OCI-LY7 (cell line): ENCODE measurements around the gene TMEM26. TPM values are rescaled to one million over a fixed set of nuclear protein-coding genes. Genes with fewer than 3 reads are reported as not detected.

Experiments
- BruUV-seq: library from RNA; stranded (reverse); fragments of 400-500 nt; replicated peaks from 2 replicates; lab custom pipeline; 2021; lab: Mats Ljungman, UMichigan
- CTCF ChIA-PET: fragments of 300-600 bp; sonication (Branson Sonifier 250); formaldehyde crosslinking; loops from one replicate; lab custom pipeline; 2022; ENCODE audit warnings: antibody characterized with exemption; ENCODE audit not compliant: unreplicated experiment; lab: Charles Lee
- POLR2A ChIA-PET: fragments of 300-600 bp; sonication (Branson Sonifier 250); formaldehyde crosslinking; loops from one replicate; lab custom pipeline; 2022; ENCODE audit warnings: antibody characterized with exemption; lab: Charles Lee
- DNase-seq: peaks from one replicate; pipeline ENCODE4 v3.0.0-alpha.2; 2015; ENCODE audit warnings: low spot score
- H2AFZ ChIP-seq: fragments of 200-600 bp; sonication (generic), shearing (Covaris generic); 2 replicates; pipeline ENCODE4 v1.6.1; 2014; ENCODE audit warnings: mild to moderate bottlenecking, antibody characterized with exemption, low read length, moderate library complexity
- H3K27ac ChIP-seq: fragments of 200-600 bp; sonication (generic); 2 replicates; pipeline ENCODE4 v1.5.1; 2014; ENCODE audit warnings: mixed run types, low read depth, mild to moderate bottlenecking, moderate library complexity, low read length, inconsistent platforms; ENCODE audit not compliant: poor library complexity, severe bottlenecking
- H3K36me3 ChIP-seq: fragments of 200-600 bp; sonication (generic); 2 replicates; pipeline ENCODE4 v1.6.1; 2014; ENCODE audit warnings: mild to moderate bottlenecking, antibody characterized with exemption, low read length, moderate library complexity, mixed read lengths; ENCODE audit not compliant: insufficient read depth
- H3K4me1 ChIP-seq: fragments of 200-600 bp; sonication (generic); 2 replicates; pipeline ENCODE4 v1.5.1; 2014; ENCODE audit warnings: mild to moderate bottlenecking, low read length; ENCODE audit not compliant: insufficient read depth, poor library complexity, severe bottlenecking
- H3K4me2 ChIP-seq: fragments of 200-600 bp; sonication (generic); 2 replicates; pipeline ENCODE4 v1.6.1; 2014; ENCODE audit warnings: mild to moderate bottlenecking, low read length
- H3K4me3 ChIP-seq: fragments of 200-600 bp; sonication (generic); 2 replicates; pipeline ENCODE4 v1.5.1; 2014; ENCODE audit warnings: mild to moderate bottlenecking, low read depth, low read length; ENCODE audit not compliant: poor library complexity, severe bottlenecking
- H3K79me2 ChIP-seq: fragments of 200-600 bp; sonication (generic); 2 replicates; pipeline ENCODE4 v1.6.1; 2016; ENCODE audit warnings: low read depth, mild to moderate bottlenecking, low read length, moderate library complexity, mixed read lengths; ENCODE audit not compliant: insufficient read depth
- H3K9me2 ChIP-seq: fragments of 200-600 bp; sonication (generic); 2 replicates; pipeline ENCODE4 v1.6.1; 2016; ENCODE audit warnings: mild to moderate bottlenecking, low read length, mixed read lengths; ENCODE audit not compliant: insufficient read depth
- H3K9me3 ChIP-seq: fragments of 200-600 bp; sonication (generic); 2 replicates; pipeline ENCODE4 v1.6.1; 2014; ENCODE audit warnings: mild to moderate bottlenecking, mixed run types, low read length, mixed read lengths
- H4K20me1 ChIP-seq: fragments of 200-600 bp; sonication (generic); 2 replicates; pipeline ENCODE4 v1.6.1; 2014; ENCODE audit warnings: mild to moderate bottlenecking, antibody characterized with exemption, low read length, moderate library complexity, mixed read lengths; ENCODE audit not compliant: insufficient read depth
- CTCF ChIP-seq: fragments of 200-600 bp; sonication (generic); conservative IDR thresholded peaks from 2 replicates; pipeline ENCODE4 v1.5.1; 2014; ENCODE audit warnings: mild to moderate bottlenecking, antibody characterized with exemption, low read length, moderate library complexity, mixed read lengths
- EZH2phosphoT487 ChIP-seq: fragments of 200-600 bp; sonication (generic); IDR thresholded peaks from 2 replicates; pipeline ENCODE4 v1.6.1; 2018; ENCODE audit warnings: low read depth, borderline replicate concordance, mild to moderate bottlenecking, mixed run types, antibody characterized with exemption, low read length, moderate library complexity, mixed read lengths
- intact Hi-C: fragments of 100-400 bp; cut with micrococcal nuclease; formaldehyde crosslinking; loops from one replicate; pipeline ENCODE4 v1.10.0; 2022; ENCODE audit not compliant: unreplicated experiment
- total RNA-seq, 2 experiments: library from RNA; depleted of rRNA in 1 of 2; stranded (reverse); fragments of >200 nt in 1 of 2; shearing (Covaris generic) in 1 of 2; gene quantifications; 2 replicates each; pipeline ENCODE4 v1.2.3, GENCODE V29; 2014 to 2022

TMEM26 gene
- total RNA-seq, 2 experiments from 2014 or later, result 0.06 TPM; not detected in 1

- H3K9me3 ChIP-seq, result no peaks in the 10 kb centered on the region
- no peaks in the 10 kb centered on the region for H3K36me3 ChIP-seq
- no peak overlapping the region for H3K4me2 ChIP-seq
- H3K4me3 ChIP-seq, result no peak overlapping the region
- CTCF ChIA-PET, result no interaction called here
- intact Hi-C loops, result no loop called here
- no peak for DNase-seq
- H2AFZ ChIP-seq, result no peak overlapping the region
- no peaks in the 10 kb centered on the region for H3K4me1 ChIP-seq
- H3K27ac ChIP-seq, result no peak overlapping the region
- no peaks in the 10 kb centered on the region for H4K20me1 ChIP-seq
- TF ChIP-seq CTCF, result no peak
- no peak for TF ChIP-seq EZH2phosphoT487
- H3K79me2 ChIP-seq, result no peaks in the 10 kb centered on the region
- H3K9me2 ChIP-seq, result no peaks in the 10 kb centered on the region
- POLR2A ChIA-PET, result no interaction called here
- BruUV-seq, result no TSS peak
Observed at GRCh38 chr10:61415824-61416223, 37.4 kb downstream of the TMEM26 start.

- Histone ChIP-seq H3K27ac (no peak overlapping the region), H3K4me1 (no peaks in the 10 kb centered on the region), H3K4me2 (no peak overlapping the region), H3K79me2 (no peaks in the 10 kb centered on the region), H3K9me3 (no peaks in the 10 kb centered on the region), H3K9me2 (no peaks in the 10 kb centered on the region), H4K20me1 (no peaks in the 10 kb centered on the region), H3K4me3 (no peak overlapping the region), H3K36me3 (no peaks in the 10 kb centered on the region), H2AFZ (no peak overlapping the region)
- CTCF ChIA-PET, result no interaction called here
- no peak for DNase-seq
- no TSS peak for BruUV-seq
- POLR2A ChIA-PET, result no interaction called here
- TF ChIP-seq CTCF (no peak), EZH2phosphoT487 (no peak)
- intact Hi-C loops, result no loop called here
Observed at GRCh38 chr10:61411706-61412105, 41.5 kb downstream of the TMEM26 start.

GRCh38 chr10:61410353-61411070 is 42.7 kb downstream of the TMEM26 start:
- intact Hi-C loops, result no loop called here
- ChIA-PET CTCF (no interaction called here), POLR2A (no interaction called here)
- H4K20me1 ChIP-seq, result no peaks in the 10 kb centered on the region
- H3K79me2 ChIP-seq, result no peaks in the 10 kb centered on the region
- H2AFZ ChIP-seq, result no peak overlapping the region
- H3K27ac ChIP-seq, result no peak overlapping the region
- H3K4me3 ChIP-seq, result no peak overlapping the region
- no TSS peak for BruUV-seq
- H3K4me1 ChIP-seq, result no peaks in the 10 kb centered on the region
- H3K36me3 ChIP-seq, result no peaks in the 10 kb centered on the region
- no peak for TF ChIP-seq CTCF
- TF ChIP-seq EZH2phosphoT487, result no peak
- no peaks in the 10 kb centered on the region for H3K9me2 ChIP-seq
- H3K4me2 ChIP-seq, result no peak overlapping the region
- DNase-seq, result no peak
- no peaks in the 10 kb centered on the region for H3K9me3 ChIP-seq
